Mucosa of rectum (tissue), 2 donors: ENCODE results near the gene NPTXR.

Experiments
- H3K27ac ChIP-seq, 2 donors: one replicate each; pipeline ENCODE4 v1.7.0; 2013; ENCODE audit warnings: inconsistent platforms in 2 of 2, low read depth in 2 of 2, low read length in 2 of 2
- H3K27me3 ChIP-seq, 2 donors: one replicate each; pipeline ENCODE4 v1.7.0; 2013; ENCODE audit warnings: low read length in 2 of 2; ENCODE audit not compliant: control insufficient read depth in 2 of 2, insufficient read depth in 2 of 2
- H3K36me3 ChIP-seq, 2 donors: one replicate each; pipeline ENCODE4 v1.7.0; 2013; ENCODE audit warnings: low read length in 2 of 2; ENCODE audit not compliant: control insufficient read depth in 2 of 2, insufficient read depth in 2 of 2
- H3K4me1 ChIP-seq, 2 donors: one replicate each; pipeline ENCODE4 v1.7.0; 2013; ENCODE audit warnings: low read length in 2 of 2, mild to moderate bottlenecking in 1 of 2; ENCODE audit not compliant: control insufficient read depth in 2 of 2, insufficient read depth in 2 of 2
- H3K4me3 ChIP-seq, 2 donors: one replicate each; pipeline ENCODE4 v1.7.0; 2013; ENCODE audit warnings: low read length in 2 of 2
- H3K9ac ChIP-seq, 2 donors: one replicate each; pipeline ENCODE4 v1.7.0; 2013; ENCODE audit warnings: low read length in 2 of 2, low read depth in 1 of 2, mild to moderate bottlenecking in 1 of 2
- H3K9me3 ChIP-seq, 2 donors: one replicate each; pipeline ENCODE4 v1.7.0; 2013; ENCODE audit warnings: low read length in 2 of 2; ENCODE audit not compliant: control insufficient read depth in 2 of 2
- donor health status: healthy.
- donor health status: Normal muscosa, but diverticular disease.

Gene NPTXR

DNA sequence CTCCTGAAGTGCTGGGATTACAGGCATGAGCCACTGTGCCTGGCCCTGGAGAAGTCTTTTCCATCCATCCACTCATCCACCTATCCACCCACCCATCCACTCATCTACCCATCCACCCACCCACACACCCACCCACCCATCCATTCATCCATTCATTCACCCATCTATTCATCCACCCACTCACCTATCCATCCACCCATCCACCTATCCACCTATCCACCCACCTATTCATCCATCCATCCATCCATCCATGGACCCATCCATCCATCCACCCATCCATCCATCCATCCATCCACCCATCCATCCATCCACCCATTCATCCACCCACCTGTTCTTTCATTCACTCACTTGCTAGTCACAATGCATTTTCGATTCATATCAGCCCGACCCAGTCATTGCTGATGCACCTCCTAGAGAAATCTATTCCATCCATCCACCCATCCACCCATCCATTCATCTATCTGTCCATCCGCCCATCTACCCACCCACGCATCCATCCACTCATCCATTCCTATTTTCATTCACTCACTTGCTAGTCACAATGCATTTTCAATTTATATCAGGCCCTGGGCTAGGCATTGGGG, 70.4 kb downstream of the NPTXR start:
- H3K4me1 ChIP-seq = no peaks in the 10 kb centered on the region
- no peaks in the 10 kb centered on the region for H3K27me3 ChIP-seq
- no peaks in the 10 kb centered on the region for H3K36me3 ChIP-seq
- H3K27ac ChIP-seq = no peak overlapping the region
- H3K9me3 ChIP-seq = no peaks in the 10 kb centered on the region
- no peak overlapping the region for H3K4me3 ChIP-seq
- H3K9ac ChIP-seq = no peak overlapping the region

DNA sequence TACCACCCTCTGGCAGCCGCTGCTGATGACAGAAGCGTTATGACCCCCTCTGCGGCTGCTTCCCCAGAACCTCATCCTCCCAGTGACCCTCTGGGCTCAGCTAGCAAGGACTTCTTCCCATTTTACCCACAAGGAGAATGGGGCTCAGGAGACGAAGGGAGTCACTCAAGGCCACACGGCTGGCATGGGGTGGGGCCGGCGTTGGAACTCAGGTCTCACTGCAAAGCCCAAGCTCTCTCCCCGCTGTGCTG, 71.3 kb downstream of the NPTXR start:
- Histone ChIP-seq H3K27me3 (no peaks in the 10 kb centered on the region), H3K4me3 (no peak overlapping the region), H3K36me3 (no peaks in the 10 kb centered on the region), H3K9me3 (no peaks in the 10 kb centered on the region), H3K4me1 (no peaks in the 10 kb centered on the region), H3K9ac (no peak overlapping the region), H3K27ac (no peak overlapping the region)

DNA sequence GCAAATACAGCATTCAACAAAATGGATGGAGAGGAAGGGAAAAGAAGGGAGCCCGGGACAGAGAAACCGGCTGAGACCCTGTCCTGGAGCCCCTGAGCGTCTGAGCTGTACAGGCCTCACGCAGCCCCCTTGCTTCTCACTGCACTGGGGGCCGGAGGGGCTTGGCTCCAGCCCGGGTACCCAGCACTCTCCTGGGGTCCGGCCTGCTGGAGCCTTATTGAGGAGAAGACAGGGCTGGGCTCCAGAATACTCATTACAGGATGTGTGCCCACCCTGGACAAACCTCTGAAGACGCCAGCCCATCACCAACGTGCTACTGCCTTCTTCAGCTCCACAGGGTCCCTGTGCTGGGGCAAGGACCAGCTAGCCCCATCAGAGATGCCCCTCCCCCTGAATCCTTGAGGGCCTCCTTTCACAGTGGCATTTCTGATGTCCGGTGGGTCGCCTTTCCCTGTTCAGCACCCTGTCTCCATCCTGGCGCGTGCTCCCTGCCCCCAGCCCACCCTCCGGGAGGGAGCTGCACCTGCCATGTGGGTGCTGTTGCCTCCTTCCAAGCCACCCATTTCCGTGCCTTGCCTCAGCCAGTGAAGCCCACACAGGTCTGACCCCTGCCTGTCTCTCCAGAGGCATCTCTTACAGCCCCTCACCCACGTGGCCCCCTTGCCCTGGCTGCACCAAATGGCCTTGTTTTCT, 73.4 kb downstream of the NPTXR start:
- no peaks in the 10 kb centered on the region for H3K9me3 ChIP-seq
- no peak overlapping the region for H3K27ac ChIP-seq
- H3K4me1 ChIP-seq = no peaks in the 10 kb centered on the region
- no peak overlapping the region for H3K9ac ChIP-seq
- H3K4me3 ChIP-seq = no peak overlapping the region
- H3K27me3 ChIP-seq = no peaks in the 10 kb centered on the region
- H3K36me3 ChIP-seq = no peaks in the 10 kb centered on the region
